Loucy (cell line): ENCODE measurements around the gene TMEM47.

Source experiments
- H2AFZ ChIP-seq: fragments of 200-600 bp; sonication (generic); 2 replicates; pipeline ENCODE4 v1.6.0; 2016; ENCODE audit warnings: antibody characterized with exemption, mild to moderate bottlenecking, low read length, moderate library complexity
- H3F3A ChIP-seq: fragments of 200-600 bp; 2 replicates; pipeline ENCODE4 v1.6.0; 2016; ENCODE audit warnings: antibody characterized with exemption, low read depth, mild to moderate bottlenecking
- H3K27me3 ChIP-seq: fragments of 200-600 bp; sonication (generic); 2 replicates; pipeline ENCODE4 v1.6.1; 2014; ENCODE audit warnings: low read length, mild to moderate bottlenecking; ENCODE audit not compliant: insufficient read depth, poor library complexity, severe bottlenecking
- H3K36me3 ChIP-seq: fragments of 200-600 bp; sonication (generic); 2 replicates; pipeline ENCODE4 v1.6.1; 2016; ENCODE audit warnings: low read length; ENCODE audit not compliant: insufficient read depth
- H3K4me1 ChIP-seq: fragments of 200-600 bp; sonication (generic); 2 replicates; pipeline ENCODE4 v1.5.1; 2014; ENCODE audit warnings: low read length, mild to moderate bottlenecking; ENCODE audit not compliant: insufficient read depth, poor library complexity, severe bottlenecking
- H3K4me2 ChIP-seq: fragments of 200-600 bp; sonication (generic); 2 replicates; pipeline ENCODE4 v1.6.0; 2014; ENCODE audit warnings: antibody characterized with exemption, low read length, low read depth, mild to moderate bottlenecking; ENCODE audit not compliant: poor library complexity, severe bottlenecking
- H3K4me3 ChIP-seq: fragments of 200-600 bp; sonication (generic); 2 replicates; pipeline ENCODE4 v1.5.1; 2014; ENCODE audit warnings: low read length, mild to moderate bottlenecking, mixed read lengths; ENCODE audit not compliant: poor library complexity, severe bottlenecking
- H3K79me2 ChIP-seq: fragments of 200-600 bp; sonication (generic); 2 replicates; pipeline ENCODE4 v1.6.1; 2014; ENCODE audit warnings: low read length; ENCODE audit not compliant: insufficient read depth
- H3K9ac ChIP-seq: fragments of 200-600 bp; sonication (generic); 2 replicates; pipeline ENCODE4 v1.6.0; 2014; ENCODE audit warnings: mild to moderate bottlenecking, low read depth, low read length, moderate library complexity; ENCODE audit not compliant: poor library complexity, severe bottlenecking
- H3K9me2 ChIP-seq: fragments of 200-600 bp; sonication (generic); replicated peaks from 2 replicates; pipeline ENCODE4 v1.6.1; 2016; ENCODE audit warnings: low read depth, low read length, mixed read lengths
- H3K9me3 ChIP-seq: fragments of 200-600 bp; sonication (generic); 2 replicates; pipeline ENCODE4 v1.6.1; 2014; ENCODE audit warnings: mild to moderate bottlenecking, antibody characterized with exemption, low read length, low read depth; ENCODE audit not compliant: insufficient read depth
- H4K20me1 ChIP-seq: fragments of 200-600 bp; sonication (generic); 2 replicates; pipeline ENCODE4 v1.6.0; 2014; ENCODE audit warnings: antibody characterized with exemption, low read length, mild to moderate bottlenecking; ENCODE audit not compliant: insufficient read depth, poor library complexity, severe bottlenecking
- EZH2phosphoT487 ChIP-seq: fragments of 200-600 bp; IDR thresholded peaks from 2 replicates; pipeline ENCODE4 v1.6.1; 2018; ENCODE audit warnings: antibody characterized with exemption, mild to moderate bottlenecking, moderate library complexity, borderline replicate concordance
- TF ChIP-seq, protein P1 (sequence below): fragments of 200-600 bp; sonication (generic); conservative IDR thresholded peaks from 2 replicates; pipeline ENCODE4 v1.5.1; 2014; ENCODE audit warnings: mild to moderate bottlenecking, antibody characterized with exemption, low read length

TMEM47 gene

DNA sequence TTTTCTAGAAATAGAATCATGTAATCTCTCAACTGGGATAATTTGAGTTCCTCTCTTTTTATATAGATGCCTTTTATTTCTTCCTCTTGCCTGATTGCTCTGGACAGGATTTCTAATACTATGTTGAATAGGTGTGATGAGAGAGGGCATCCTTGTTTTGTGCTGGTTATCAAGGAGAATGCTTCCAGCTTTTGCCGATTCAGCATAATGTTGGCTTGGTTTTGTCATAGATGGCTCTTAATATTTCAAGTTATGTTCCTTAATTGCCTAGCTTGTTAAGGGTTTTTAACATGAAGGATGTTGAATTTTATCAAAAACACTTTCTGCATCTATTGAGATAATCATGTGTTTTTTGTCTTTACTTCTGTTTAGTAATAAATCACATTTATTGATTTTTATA, 58.7 kb downstream of the TMEM47 start:
- Histone ChIP-seq H3K4me2 (no peak overlapping the region), H3K27me3 (no peaks in the 10 kb centered on the region), H3F3A (no peaks in the 10 kb centered on the region), H3K4me1 (no peaks in the 10 kb centered on the region), H3K4me3 (no peak overlapping the region), H4K20me1 (no peaks in the 10 kb centered on the region), H3K9me2 (no peaks in the 10 kb centered on the region), H3K79me2 (no peaks in the 10 kb centered on the region), H3K36me3 (no peaks in the 10 kb centered on the region), H3K9ac (no peak overlapping the region), H3K9me3 (no peaks in the 10 kb centered on the region), H2AFZ (no peak overlapping the region)
- TF ChIP-seq, protein P1, sequence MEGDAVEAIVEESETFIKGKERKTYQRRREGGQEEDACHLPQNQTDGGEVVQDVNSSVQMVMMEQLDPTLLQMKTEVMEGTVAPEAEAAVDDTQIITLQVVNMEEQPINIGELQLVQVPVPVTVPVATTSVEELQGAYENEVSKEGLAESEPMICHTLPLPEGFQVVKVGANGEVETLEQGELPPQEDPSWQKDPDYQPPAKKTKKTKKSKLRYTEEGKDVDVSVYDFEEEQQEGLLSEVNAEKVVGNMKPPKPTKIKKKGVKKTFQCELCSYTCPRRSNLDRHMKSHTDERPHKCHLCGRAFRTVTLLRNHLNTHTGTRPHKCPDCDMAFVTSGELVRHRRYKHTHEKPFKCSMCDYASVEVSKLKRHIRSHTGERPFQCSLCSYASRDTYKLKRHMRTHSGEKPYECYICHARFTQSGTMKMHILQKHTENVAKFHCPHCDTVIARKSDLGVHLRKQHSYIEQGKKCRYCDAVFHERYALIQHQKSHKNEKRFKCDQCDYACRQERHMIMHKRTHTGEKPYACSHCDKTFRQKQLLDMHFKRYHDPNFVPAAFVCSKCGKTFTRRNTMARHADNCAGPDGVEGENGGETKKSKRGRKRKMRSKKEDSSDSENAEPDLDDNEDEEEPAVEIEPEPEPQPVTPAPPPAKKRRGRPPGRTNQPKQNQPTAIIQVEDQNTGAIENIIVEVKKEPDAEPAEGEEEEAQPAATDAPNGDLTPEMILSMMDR, result no peak
- no peak for TF ChIP-seq EZH2phosphoT487

DNA sequence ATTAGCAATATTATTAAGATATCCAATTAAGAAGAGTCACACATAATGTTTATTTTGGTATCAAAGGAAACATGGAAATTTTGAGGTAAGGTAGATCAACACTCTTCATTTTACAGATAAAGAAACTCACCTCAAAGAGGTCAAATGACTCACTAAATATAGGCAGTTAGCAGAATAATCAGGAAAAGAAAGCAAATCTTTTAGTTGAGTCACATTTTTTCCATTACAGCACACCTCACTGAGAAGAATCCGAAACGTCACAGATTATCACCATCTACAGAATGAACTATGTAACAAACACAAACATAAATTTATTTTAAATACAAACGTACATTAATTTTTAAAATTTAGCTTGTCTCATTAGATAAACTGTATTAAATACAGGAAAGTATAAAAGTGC, 70.1 kb downstream of the TMEM47 start:
- H4K20me1 ChIP-seq, result no peaks in the 10 kb centered on the region
- no peak overlapping the region for H3K9ac ChIP-seq
- H3K4me1 ChIP-seq, result no peaks in the 10 kb centered on the region
- TF ChIP-seq EZH2phosphoT487, result no peak
- TF ChIP-seq, protein P1, result no peak
- no peak overlapping the region for H3K4me3 ChIP-seq
- no peaks in the 10 kb centered on the region for H3K79me2 ChIP-seq
- no peaks in the 10 kb centered on the region for H3F3A ChIP-seq
- H3K9me2 ChIP-seq, result no peaks in the 10 kb centered on the region
- H2AFZ ChIP-seq, result no peak overlapping the region
- H3K27me3 ChIP-seq, result no peaks in the 10 kb centered on the region
- no peaks in the 10 kb centered on the region for H3K9me3 ChIP-seq
- H3K36me3 ChIP-seq, result no peaks in the 10 kb centered on the region
- H3K4me2 ChIP-seq, result no peak overlapping the region

DNA sequence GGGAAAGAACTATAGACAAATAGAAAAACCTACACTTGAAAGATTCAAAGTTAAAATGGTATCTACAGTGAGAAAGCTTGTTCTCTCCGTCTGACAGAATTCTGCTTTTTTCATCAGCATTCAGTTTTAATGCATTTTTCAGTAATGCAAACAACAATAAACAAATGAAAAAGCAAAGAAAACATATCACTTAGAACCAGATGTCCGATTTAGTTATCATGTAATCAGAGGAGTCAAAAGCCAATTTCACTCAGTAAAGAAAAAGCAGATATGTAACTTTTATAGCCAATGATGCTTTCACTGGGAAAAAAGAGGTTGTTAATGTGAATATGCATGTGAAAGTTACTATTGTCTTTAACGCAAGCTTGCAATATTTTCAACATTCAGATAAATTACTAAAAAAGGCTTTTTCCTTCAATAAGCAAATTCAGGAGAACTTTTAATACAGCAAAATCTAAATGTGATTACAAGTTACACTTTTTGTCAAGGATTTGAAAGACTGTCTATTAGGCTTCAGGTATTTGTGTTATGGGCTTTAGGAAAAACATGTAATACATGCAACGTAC, 70.7 kb downstream of the TMEM47 start:
- H2AFZ ChIP-seq, result no peak overlapping the region
- no peaks in the 10 kb centered on the region for H3K4me1 ChIP-seq
- H3K9me2 ChIP-seq, result no peaks in the 10 kb centered on the region
- H3F3A ChIP-seq, result no peaks in the 10 kb centered on the region
- TF ChIP-seq, protein P1, result no peak
- TF ChIP-seq EZH2phosphoT487, result no peak
- no peaks in the 10 kb centered on the region for H3K79me2 ChIP-seq
- no peak overlapping the region for H3K4me2 ChIP-seq
- H3K36me3 ChIP-seq, result no peaks in the 10 kb centered on the region
- H3K4me3 ChIP-seq, result no peak overlapping the region
- H3K9me3 ChIP-seq, result no peaks in the 10 kb centered on the region
- no peaks in the 10 kb centered on the region for H3K27me3 ChIP-seq
- H4K20me1 ChIP-seq, result no peaks in the 10 kb centered on the region
- no peak overlapping the region for H3K9ac ChIP-seq
